ENCODE results near the gene DGKH.

DNA sequence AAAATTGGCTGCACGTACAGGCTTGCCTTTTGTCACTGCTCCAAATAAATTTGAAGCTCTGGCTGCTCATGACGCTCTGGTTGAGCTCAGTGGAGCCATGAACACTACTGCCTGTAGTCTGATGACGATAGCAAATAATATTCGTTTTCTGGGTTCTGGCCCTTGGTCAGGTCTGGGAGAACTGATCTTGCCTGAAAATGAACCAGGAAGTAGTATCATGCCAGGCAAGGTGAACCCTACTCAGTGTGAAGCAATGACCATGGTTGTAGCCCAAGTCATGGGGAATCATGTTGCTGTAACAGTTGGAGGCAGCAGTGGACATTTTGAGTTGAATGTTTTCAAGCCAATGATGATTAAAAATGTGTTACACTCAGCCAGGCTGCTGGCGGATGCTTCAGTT lies 207.4 kb downstream of the DGKH start:
- TF ChIP-seq, protein P1, sequence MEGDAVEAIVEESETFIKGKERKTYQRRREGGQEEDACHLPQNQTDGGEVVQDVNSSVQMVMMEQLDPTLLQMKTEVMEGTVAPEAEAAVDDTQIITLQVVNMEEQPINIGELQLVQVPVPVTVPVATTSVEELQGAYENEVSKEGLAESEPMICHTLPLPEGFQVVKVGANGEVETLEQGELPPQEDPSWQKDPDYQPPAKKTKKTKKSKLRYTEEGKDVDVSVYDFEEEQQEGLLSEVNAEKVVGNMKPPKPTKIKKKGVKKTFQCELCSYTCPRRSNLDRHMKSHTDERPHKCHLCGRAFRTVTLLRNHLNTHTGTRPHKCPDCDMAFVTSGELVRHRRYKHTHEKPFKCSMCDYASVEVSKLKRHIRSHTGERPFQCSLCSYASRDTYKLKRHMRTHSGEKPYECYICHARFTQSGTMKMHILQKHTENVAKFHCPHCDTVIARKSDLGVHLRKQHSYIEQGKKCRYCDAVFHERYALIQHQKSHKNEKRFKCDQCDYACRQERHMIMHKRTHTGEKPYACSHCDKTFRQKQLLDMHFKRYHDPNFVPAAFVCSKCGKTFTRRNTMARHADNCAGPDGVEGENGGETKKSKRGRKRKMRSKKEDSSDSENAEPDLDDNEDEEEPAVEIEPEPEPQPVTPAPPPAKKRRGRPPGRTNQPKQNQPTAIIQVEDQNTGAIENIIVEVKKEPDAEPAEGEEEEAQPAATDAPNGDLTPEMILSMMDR (IDR thresholded peaks at IDR 0.05) = no peak
- TF ChIP-seq POLR2A (IDR thresholded peaks at IDR 0.05) = no peak
